EL (cell line): ENCODE results near the gene ACIN1.

Experiments used
- DNase-seq: peaks from one replicate; pipeline ENCODE4 v3.0.0-alpha.2; 2016

Gene ACIN1

GRCh38 chr14:23079716-23080115, 15.2 kb downstream of the ACIN1 start:
- DNase-seq = peak; percentile 65

GRCh38 chr14:23078692-23079116, 16.2 kb downstream of the ACIN1 start:
- DNase-seq = peak; percentile 99

GRCh38 chr14:23077962-23078361, 17.0 kb downstream of the ACIN1 start:
- DNase-seq = no peak

DNA sequence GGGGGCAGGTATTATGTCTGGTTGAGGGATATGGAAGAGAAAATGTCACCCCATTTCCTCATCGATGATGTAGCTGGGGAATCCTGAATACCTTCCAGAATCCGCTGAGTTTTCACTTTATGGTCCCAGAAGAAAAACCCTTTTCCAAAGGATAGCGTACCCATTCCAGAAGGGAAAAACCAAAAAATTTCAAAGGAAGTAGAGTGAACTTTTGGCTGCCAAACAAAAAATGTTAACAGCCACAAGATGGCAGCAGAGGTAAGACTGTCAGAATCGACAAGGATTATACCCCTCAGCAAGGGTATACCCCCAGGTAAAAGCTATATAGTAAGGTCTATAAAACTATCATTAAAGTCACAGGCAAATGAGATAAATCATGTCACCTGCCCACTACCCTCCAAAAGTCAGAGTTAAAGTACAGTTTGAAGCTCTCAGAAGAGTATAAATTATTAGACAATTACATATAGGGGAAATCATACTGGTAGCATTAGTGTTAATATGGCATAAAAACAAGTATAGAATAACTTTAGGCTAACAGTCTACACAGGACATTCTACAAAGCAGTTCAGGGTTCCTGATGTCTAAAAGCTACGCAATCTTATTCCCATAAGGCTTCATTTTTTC, 18.0 kb downstream of the ACIN1 start:
- DNase-seq = peak; percentile 48

DNA sequence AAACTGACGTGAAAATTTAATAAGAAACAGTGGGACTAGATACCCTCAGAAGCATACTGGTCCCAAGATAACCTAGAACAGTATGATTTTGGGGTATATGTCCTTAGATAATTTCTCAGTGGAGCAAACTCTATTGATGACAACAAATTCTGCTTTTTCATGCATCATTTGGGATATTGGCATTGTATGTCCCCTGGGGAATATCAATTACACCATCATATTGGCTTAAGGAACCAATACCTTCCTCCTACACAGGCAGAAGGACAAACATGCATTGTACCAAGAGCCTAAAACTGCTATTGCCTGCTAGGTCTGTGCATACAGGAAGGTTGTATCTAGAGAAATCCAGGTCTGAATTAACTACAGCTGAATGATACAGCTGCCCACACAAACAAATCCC, 20.0 kb downstream of the ACIN1 start:
- no peak for DNase-seq

DNA sequence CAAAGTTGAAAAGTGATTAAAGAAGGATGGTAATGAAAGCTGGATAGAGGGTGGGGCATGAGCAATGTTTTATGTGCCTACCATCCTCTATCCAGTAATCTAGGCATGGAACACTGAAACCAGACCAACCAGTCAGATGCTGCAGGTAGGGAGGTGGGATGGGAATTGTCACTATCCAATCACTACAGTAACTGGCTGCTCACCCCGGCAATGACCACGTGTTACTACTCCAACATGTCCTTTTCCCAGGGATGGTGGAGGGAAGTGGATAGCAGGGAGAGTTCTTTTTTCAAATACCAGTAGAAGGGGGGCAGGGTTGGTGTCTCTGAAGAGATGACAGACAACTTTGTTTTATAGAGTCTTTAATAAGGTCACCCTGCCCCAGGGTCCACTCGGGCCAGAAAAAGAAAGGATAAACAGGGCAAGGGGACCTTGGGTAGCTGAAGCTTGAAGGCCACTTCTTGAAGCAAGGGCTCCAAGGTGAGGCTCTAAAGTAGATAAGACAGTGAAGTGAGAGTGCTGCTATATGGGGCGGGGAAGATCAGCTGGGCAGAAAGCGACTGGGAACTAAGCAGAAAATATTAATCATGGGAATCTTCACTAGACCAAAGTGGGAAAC, 22.9 kb downstream of the ACIN1 start:
- DNase-seq = peak; percentile 20

- DNase-seq = peak; percentile 92
These were observed 23.6 kb downstream of the ACIN1 start for GRCh38 chr14:23071244-23071920.

- peak; percentile 32 for DNase-seq
These were observed 24.4 kb downstream of the ACIN1 start for GRCh38 chr14:23070262-23071129.

DNA sequence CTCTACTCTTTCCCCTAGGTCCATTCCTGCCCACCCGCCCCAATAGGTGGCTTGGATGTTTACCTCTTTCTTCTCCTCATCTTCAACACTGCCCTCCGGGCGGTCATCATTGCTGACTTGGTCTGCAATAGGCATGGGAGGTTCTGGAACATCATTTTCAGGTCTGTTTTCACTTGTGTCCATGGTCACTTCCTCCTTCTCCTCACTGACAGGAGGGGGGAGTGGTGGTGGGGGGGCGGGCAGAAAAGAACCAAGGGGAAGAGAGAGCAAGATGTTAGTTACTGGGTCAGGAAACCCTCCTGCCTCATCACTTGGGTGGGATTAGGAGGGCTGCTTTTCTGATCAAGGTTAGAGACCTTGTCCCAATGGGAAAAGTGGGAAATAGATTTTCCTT, 25.5 kb downstream of the ACIN1 start:
- no peak for DNase-seq

DNA sequence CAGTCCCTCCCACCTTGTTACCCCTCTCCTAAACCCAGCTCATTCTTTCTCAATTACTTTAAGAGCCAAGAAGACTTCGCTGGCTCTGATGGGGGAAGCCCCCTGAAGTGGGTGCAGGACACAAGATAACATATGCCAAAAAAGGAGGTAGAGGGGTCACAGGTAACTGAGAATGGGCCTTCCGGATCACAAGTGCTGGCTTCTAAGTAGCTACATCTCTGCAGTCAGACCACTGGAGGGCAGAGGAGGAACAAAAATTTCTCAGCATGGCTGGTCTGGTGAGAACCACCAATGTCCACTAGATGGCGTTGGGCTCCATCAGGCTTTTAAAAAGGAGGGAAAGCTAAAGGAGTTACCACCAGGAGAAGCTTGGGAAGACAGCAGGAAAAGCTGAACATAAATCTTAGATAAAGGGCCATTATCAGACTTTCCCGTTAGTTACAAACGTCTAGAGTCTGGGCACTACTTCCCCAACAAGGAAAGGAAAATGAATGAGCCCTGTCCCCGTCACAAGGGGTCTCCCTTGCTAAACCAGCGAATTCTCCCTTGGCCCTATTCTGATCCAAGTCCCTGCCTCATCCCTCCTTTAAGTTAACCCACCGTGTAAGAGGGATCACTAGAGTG, 26.0 kb downstream of the ACIN1 start:
- peak; percentile 95 for DNase-seq

GRCh38 chr14:23067847-23068788, 26.8 kb downstream of the ACIN1 start:
- peak; percentile 18 for DNase-seq

GRCh38 chr14:23066855-23067744, 27.8 kb downstream of the ACIN1 start:
- no peak for DNase-seq

- DNase-seq = no peak
These were observed 28.6 kb downstream of the ACIN1 start for GRCh38 chr14:23066368-23066767.

- no peak for DNase-seq
These were observed 31.3 kb downstream of the ACIN1 start for GRCh38 chr14:23063601-23064000.

- peak; percentile 99 for DNase-seq
These were observed 32.9 kb downstream of the ACIN1 start for GRCh38 chr14:23062002-23062401.

GRCh38 chr14:23060536-23061260, 34.2 kb downstream of the ACIN1 start:
- no peak for DNase-seq

DNA sequence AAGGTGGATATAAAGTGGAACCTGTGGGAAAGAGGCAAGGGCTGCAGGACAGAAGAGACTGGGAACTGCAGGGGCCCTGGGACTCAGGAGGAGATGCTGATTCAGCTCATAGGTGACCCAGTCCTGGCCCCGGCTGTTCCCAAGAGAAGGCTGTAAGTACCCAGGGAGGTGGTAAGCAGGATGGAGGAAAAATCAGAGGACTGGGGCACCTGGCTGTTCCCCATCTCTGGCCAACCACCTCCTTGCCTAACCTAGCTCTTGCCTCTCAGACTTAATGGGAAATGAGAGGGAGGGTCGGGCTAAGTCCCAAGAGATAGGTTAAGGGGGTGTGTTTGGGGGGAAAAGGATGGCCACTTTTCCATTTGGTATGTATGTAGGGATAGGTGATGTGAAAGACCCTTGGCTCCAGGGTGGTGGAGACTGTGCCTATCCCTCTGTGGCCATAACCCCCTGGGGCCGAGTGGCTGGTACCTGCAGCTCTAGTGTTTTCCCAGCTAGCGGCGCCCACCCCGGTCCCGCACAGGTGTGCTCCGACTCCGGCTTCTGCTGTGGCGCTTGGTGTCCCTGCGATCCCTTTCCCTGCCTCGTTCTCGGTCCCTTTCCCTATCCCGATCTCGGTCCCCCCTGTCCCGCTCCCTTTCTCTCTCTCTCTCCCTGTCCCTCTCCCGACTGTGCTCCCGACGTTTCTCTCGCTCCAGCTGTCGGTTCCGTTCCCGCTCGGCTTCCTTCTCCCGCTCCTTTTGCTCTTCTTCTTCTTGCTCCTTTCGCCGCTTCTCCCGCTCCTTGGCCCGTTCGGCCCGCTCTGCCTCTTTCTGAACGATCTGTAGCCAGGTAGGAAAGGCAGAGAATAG, 36.1 kb downstream of the ACIN1 start:
- DNase-seq = peak; percentile 21

DNA sequence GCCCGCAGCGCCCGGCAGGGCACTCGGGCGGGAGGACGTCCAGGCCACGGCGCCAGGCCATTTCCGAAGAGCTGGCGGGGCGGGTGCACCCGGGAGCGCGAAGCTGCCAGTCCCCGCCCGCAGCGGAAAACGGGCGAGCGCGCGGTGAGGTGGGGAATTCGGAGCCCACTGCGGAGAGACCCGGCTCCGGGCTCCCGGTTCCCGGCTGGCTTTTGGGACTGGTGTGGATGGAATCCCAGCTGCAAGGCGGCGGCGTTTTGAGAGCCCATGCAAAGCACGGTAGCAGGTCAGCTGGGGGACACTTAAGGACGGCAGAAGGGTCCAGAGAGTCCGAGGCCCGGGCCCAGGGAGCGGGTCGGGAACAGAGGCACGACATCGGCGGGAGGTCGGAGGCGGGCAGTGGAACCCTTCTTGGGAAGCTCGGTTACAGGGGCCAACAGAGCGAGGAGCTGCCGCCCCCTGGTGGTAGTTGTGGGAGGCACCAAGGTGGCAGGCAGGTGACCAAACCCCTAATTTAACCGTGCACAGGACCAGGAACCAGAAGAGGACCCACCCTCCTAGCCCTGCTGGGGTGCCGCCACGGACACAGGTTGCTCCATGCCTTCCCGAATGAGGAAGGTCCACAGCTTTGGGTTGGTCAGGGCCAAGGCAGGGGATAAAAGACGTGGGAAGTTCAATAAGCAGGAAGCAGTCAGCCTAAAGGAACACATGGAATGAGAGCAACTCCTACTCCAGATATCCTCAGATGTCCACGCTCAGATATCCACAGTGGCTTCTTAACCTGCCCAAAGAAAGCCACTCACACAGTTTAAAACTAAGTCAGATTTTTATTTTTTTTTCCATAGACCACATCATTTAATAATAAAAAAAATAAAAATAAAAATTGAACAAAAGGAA, 36.9 kb downstream of the ACIN1 start:
- peak; percentile 88 for DNase-seq
